ENCODE data around the gene KIAA0232.

The KIAA0232 gene

GRCh38 chr4:6812766-6813165 lies 30.2 kb downstream of the KIAA0232 start:
- no peaks in the 10 kb centered on the region for H3K9me3 ChIP-seq (ENCODE audit: insufficient read depth, low read length)
- H4K20me1 ChIP-seq (ENCODE audit: low read depth, low read length), result no peaks in the 10 kb centered on the region
- no peak for TF ChIP-seq CTCF (IDR thresholded peaks at IDR 0.05; ENCODE audit: insufficient read depth, low read length, poor library complexity, severe bottlenecking)
- TF ChIP-seq EZH2phosphoT487 (conservative IDR thresholded peaks at IDR 0.05; ENCODE audit: low read length), result no peak
- peak overlapping the region; percentile 28 for H3K4me2 ChIP-seq (ENCODE audit: low read depth, low read length, poor library complexity, severe bottlenecking)
- H3K79me2 ChIP-seq (ENCODE audit: insufficient read depth, low read length), result 0 out of 2 replicates have a peak, but pooled peaks cover 3% of the 10 kb centered on the region
- no peak overlapping the region for H2AFZ ChIP-seq (ENCODE audit: low read depth, low read length, severe bottlenecking)
- H3K36me3 ChIP-seq (ENCODE audit: low read length), result no peaks in the 10 kb centered on the region
- no peaks in the 10 kb centered on the region for H3K27me3 ChIP-seq (ENCODE audit: low read length)
- no peak overlapping the region for H3K9ac ChIP-seq (ENCODE audit: low read length)
- no peaks in the 10 kb centered on the region for H3K9me2 ChIP-seq (replicated peaks; ENCODE audit: insufficient read depth, low read length)
- no peak overlapping the region for H3K27ac ChIP-seq (ENCODE audit: low read depth, low read length)
- no peaks in the 10 kb centered on the region; the same call in 1 of the 2 replicates for H3F3A ChIP-seq (ENCODE audit: insufficient read depth)
- H3K4me3 ChIP-seq (ENCODE audit: insufficient read depth, low read length, poor library complexity, severe bottlenecking), result no peak overlapping the region

- Histone ChIP-seq H3K79me2 (ENCODE audit: insufficient read depth, low read length) (0 out of 2 replicates have a peak, but pooled peaks cover 3% of the 10 kb centered on the region), H3K27ac (ENCODE audit: low read depth, low read length) (no peak overlapping the region), H3K9me3 (ENCODE audit: insufficient read depth, low read length) (peaks cover 2% of the 10 kb centered on the region; the same call in 1 of the 2 replicates), H3K27me3 (ENCODE audit: low read length) (no peaks in the 10 kb centered on the region), H3K4me3 (ENCODE audit: insufficient read depth, low read length, poor library complexity, severe bottlenecking) (no peak overlapping the region), H4K20me1 (ENCODE audit: low read depth, low read length) (no peaks in the 10 kb centered on the region), H3K36me3 (ENCODE audit: low read length) (peaks cover under 1% of the 10 kb centered on the region; the same call in 1 of the 2 replicates), H3K9me2 (replicated peaks; ENCODE audit: insufficient read depth, low read length) (no peaks in the 10 kb centered on the region), H3K9ac (ENCODE audit: low read length) (no peak overlapping the region), H3F3A (ENCODE audit: insufficient read depth) (no peaks in the 10 kb centered on the region; the same call in 1 of the 2 replicates), H2AFZ (ENCODE audit: low read depth, low read length, severe bottlenecking) (no peak overlapping the region), H3K4me2 (ENCODE audit: low read depth, low read length, poor library complexity, severe bottlenecking) (no peak overlapping the region)
- TF ChIP-seq EZH2phosphoT487 (conservative IDR thresholded peaks at IDR 0.05; ENCODE audit: low read length), result no peak
- TF ChIP-seq CTCF (IDR thresholded peaks at IDR 0.05; ENCODE audit: insufficient read depth, low read length, poor library complexity, severe bottlenecking), result no peak
Observed at GRCh38 chr4:6813725-6814124, 31.2 kb downstream of the KIAA0232 start.

- no peak for TF ChIP-seq CTCF (IDR thresholded peaks at IDR 0.05; ENCODE audit: insufficient read depth, low read length, poor library complexity, severe bottlenecking)
- TF ChIP-seq EZH2phosphoT487 (conservative IDR thresholded peaks at IDR 0.05; ENCODE audit: low read length), result no peak
- H2AFZ ChIP-seq (ENCODE audit: low read depth, low read length, severe bottlenecking), result no peak overlapping the region
- H3K9me3 ChIP-seq (ENCODE audit: insufficient read depth, low read length), result peaks cover 13% of the 10 kb centered on the region; the same call in 1 of the 2 replicates
- no peaks in the 10 kb centered on the region for H3K9me2 ChIP-seq (replicated peaks; ENCODE audit: insufficient read depth, low read length)
- H3K79me2 ChIP-seq (ENCODE audit: insufficient read depth, low read length), result 0 out of 2 replicates have a peak, but pooled peaks cover 3% of the 10 kb centered on the region
- no peak overlapping the region for H3K9ac ChIP-seq (ENCODE audit: low read length)
- no peak overlapping the region for H3K27ac ChIP-seq (ENCODE audit: low read depth, low read length)
- no peak overlapping the region for H3K4me2 ChIP-seq (ENCODE audit: low read depth, low read length, poor library complexity, severe bottlenecking)
- H3K27me3 ChIP-seq (ENCODE audit: low read length), result no peaks in the 10 kb centered on the region
- H3K36me3 ChIP-seq (ENCODE audit: low read length), result peaks cover 6% of the 10 kb centered on the region; the same call in 1 of the 2 replicates
- H4K20me1 ChIP-seq (ENCODE audit: low read depth, low read length), result no peaks in the 10 kb centered on the region
- H3K4me3 ChIP-seq (ENCODE audit: insufficient read depth, low read length, poor library complexity, severe bottlenecking), result no peak overlapping the region
- no peaks in the 10 kb centered on the region; the same call in 1 of the 2 replicates for H3F3A ChIP-seq (ENCODE audit: insufficient read depth)
Observed at GRCh38 chr4:6815029-6815836, 32.7 kb downstream of the KIAA0232 start.

Measured in SU-DHL-6 (cell line).